HUES6 (cell line): ENCODE data around the gene RERG.

Experiments
- H3K27ac ChIP-seq: 2 replicates; pipeline ENCODE4 v1.7.0; 2013; ENCODE audit warnings: low read depth, mild to moderate bottlenecking, low read length, inconsistent platforms
- H3K27me3 ChIP-seq: 2 replicates; pipeline ENCODE4 v1.6.1; 2013; ENCODE audit warnings: low read length; ENCODE audit not compliant: control insufficient read depth, insufficient read depth
- H3K36me3 ChIP-seq: 2 replicates; pipeline ENCODE4 v1.6.1; 2013; ENCODE audit warnings: low read length; ENCODE audit not compliant: control insufficient read depth, insufficient read depth
- H3K4me1 ChIP-seq: 2 replicates; pipeline ENCODE4 v1.6.1; 2013; ENCODE audit warnings: low read length; ENCODE audit not compliant: control insufficient read depth, insufficient read depth
- H3K4me3 ChIP-seq: 2 replicates; pipeline ENCODE4 v1.5.1; 2013; ENCODE audit warnings: low read depth, low read length
- H3K9ac ChIP-seq: one replicate; pipeline ENCODE4 v1.6.1; 2013; ENCODE audit warnings: mild to moderate bottlenecking, low read length
- H3K9me3 ChIP-seq: 2 replicates; pipeline ENCODE4 v1.6.1; 2013; ENCODE audit warnings: low read depth, low read length; ENCODE audit not compliant: control insufficient read depth, insufficient read depth

RERG gene

GRCh38 chr12:15131431-15131830 lies 89.8 kb downstream of the RERG start:
- no peak overlapping the region for H3K4me3 ChIP-seq
- H3K27ac ChIP-seq, result no peak overlapping the region
- no peaks in the 10 kb centered on the region for H3K27me3 ChIP-seq
- H3K9ac ChIP-seq, result no peak overlapping the region
- H3K4me1 ChIP-seq, result no peaks in the 10 kb centered on the region
- H3K9me3 ChIP-seq, result no peaks in the 10 kb centered on the region
- no peaks in the 10 kb centered on the region for H3K36me3 ChIP-seq

GRCh38 chr12:15130541-15130940 lies 90.7 kb downstream of the RERG start:
- no peak overlapping the region for H3K27ac ChIP-seq
- no peaks in the 10 kb centered on the region for H3K27me3 ChIP-seq
- H3K4me1 ChIP-seq, result no peaks in the 10 kb centered on the region
- no peak overlapping the region for H3K4me3 ChIP-seq
- H3K36me3 ChIP-seq, result no peaks in the 10 kb centered on the region
- H3K9me3 ChIP-seq, result no peaks in the 10 kb centered on the region
- H3K9ac ChIP-seq, result no peak overlapping the region

DNA sequence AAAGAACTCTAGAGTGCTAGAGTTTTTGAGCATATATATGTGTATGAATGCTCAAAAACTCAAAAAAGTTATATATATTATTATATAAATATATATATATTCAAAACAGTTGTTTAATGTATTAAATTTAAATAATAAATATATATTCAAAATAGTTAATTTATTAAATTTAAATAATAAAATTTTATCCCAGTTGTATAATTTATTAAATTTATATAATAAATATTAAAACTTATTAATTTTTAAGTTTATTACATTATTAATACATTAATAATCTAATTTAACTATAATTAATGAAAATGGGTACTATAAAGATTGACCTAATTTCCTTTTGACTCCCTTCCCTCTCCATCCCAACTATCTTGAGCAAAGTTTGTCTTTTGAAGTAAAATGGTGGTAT lies 97.8 kb downstream of the RERG start:
- H3K9me3 ChIP-seq, result no peaks in the 10 kb centered on the region
- H3K4me1 ChIP-seq, result no peaks in the 10 kb centered on the region
- H3K36me3 ChIP-seq, result no peaks in the 10 kb centered on the region
- H3K27me3 ChIP-seq, result no peaks in the 10 kb centered on the region
- H3K27ac ChIP-seq, result no peak overlapping the region
- H3K9ac ChIP-seq, result no peak overlapping the region
- no peak overlapping the region for H3K4me3 ChIP-seq

- Histone ChIP-seq H3K4me3 (no peak overlapping the region), H3K9ac (no peak overlapping the region), H3K4me1 (no peaks in the 10 kb centered on the region), H3K27me3 (no peaks in the 10 kb centered on the region), H3K36me3 (no peaks in the 10 kb centered on the region), H3K27ac (no peak overlapping the region), H3K9me3 (no peaks in the 10 kb centered on the region)
Observed at GRCh38 chr12:15122344-15122743, 98.9 kb downstream of the RERG start.

- H3K4me1 ChIP-seq, result no peaks in the 10 kb centered on the region
- no peaks in the 10 kb centered on the region for H3K9me3 ChIP-seq
- H3K4me3 ChIP-seq, result no peak overlapping the region
- no peaks in the 10 kb centered on the region for H3K27me3 ChIP-seq
- no peaks in the 10 kb centered on the region for H3K36me3 ChIP-seq
- no peak overlapping the region for H3K27ac ChIP-seq
- H3K9ac ChIP-seq, result no peak overlapping the region
Observed at GRCh38 chr12:15118955-15119354, 102.3 kb downstream of the RERG start.

GRCh38 chr12:15116983-15117382 lies 104.2 kb downstream of the RERG start:
- no peak overlapping the region for H3K4me3 ChIP-seq
- no peaks in the 10 kb centered on the region for H3K27me3 ChIP-seq
- H3K27ac ChIP-seq, result no peak overlapping the region
- H3K36me3 ChIP-seq, result no peaks in the 10 kb centered on the region
- H3K9me3 ChIP-seq, result no peaks in the 10 kb centered on the region
- no peaks in the 10 kb centered on the region for H3K4me1 ChIP-seq
- H3K9ac ChIP-seq, result no peak overlapping the region

GRCh38 chr12:15116086-15116485 lies 105.1 kb downstream of the RERG start:
- no peaks in the 10 kb centered on the region for H3K27me3 ChIP-seq
- H3K27ac ChIP-seq, result no peak overlapping the region
- H3K9me3 ChIP-seq, result no peaks in the 10 kb centered on the region
- no peaks in the 10 kb centered on the region for H3K36me3 ChIP-seq
- no peaks in the 10 kb centered on the region for H3K4me1 ChIP-seq
- H3K9ac ChIP-seq, result no peak overlapping the region
- no peak overlapping the region for H3K4me3 ChIP-seq

GRCh38 chr12:15115434-15115833 lies 105.8 kb downstream of the RERG start:
- no peak overlapping the region for H3K4me3 ChIP-seq
- H3K27ac ChIP-seq, result no peak overlapping the region
- H3K9ac ChIP-seq, result no peak overlapping the region
- H3K9me3 ChIP-seq, result no peaks in the 10 kb centered on the region
- H3K4me1 ChIP-seq, result no peaks in the 10 kb centered on the region
- H3K27me3 ChIP-seq, result no peaks in the 10 kb centered on the region
- no peaks in the 10 kb centered on the region for H3K36me3 ChIP-seq

DNA sequence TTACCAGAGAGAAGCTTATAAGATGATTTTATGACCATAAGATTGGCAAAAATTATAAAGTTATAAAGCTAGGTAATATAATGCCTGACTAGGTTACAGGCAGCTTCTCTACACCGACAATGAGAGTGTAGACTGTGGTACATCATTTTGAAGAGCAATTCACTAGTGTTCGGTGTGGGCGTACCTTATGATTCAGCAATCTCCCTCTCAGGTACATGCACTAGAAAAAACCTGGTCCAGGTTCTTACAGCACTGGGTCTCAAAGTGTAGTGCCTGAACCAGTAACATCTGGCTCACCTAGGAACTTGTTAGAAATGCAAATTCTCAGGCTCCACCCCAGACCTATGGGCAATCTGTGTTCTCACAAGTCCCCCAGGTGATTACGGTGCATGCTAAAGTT lies 106.7 kb downstream of the RERG start:
- Histone ChIP-seq H3K9ac (no peak overlapping the region), H3K4me3 (no peak overlapping the region), H3K27me3 (no peaks in the 10 kb centered on the region), H3K9me3 (no peaks in the 10 kb centered on the region), H3K27ac (no peak overlapping the region), H3K4me1 (no peaks in the 10 kb centered on the region), H3K36me3 (no peaks in the 10 kb centered on the region)

DNA sequence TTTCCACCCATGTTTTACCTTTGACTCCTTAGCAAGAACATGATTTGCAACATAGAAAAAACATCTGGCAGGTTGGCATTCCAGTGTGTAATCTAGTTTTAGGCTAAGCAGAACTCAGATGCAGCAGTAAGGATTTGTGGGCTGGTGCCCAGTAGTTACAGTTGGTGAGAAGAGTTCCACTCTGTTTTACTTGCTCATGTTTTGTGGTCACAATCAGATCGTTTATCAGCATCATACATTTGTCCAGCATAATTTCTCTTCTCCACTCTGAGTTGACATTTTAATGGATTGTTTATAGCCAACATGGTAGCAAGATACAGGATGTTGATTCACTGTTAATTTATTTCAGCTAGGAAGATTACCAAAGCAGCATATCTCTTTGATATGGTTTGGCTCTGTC lies 128.4 kb downstream of the RERG start:
- H3K4me1 ChIP-seq, result no peaks in the 10 kb centered on the region
- no peaks in the 10 kb centered on the region for H3K9me3 ChIP-seq
- H3K36me3 ChIP-seq, result no peaks in the 10 kb centered on the region
- no peak overlapping the region for H3K27ac ChIP-seq
- no peaks in the 10 kb centered on the region for H3K27me3 ChIP-seq
- no peak overlapping the region for H3K9ac ChIP-seq
- H3K4me3 ChIP-seq, result no peak overlapping the region

- Histone ChIP-seq H3K4me3 (no peak overlapping the region), H3K36me3 (no peaks in the 10 kb centered on the region), H3K27ac (no peak overlapping the region), H3K9me3 (no peaks in the 10 kb centered on the region), H3K9ac (no peak overlapping the region), H3K27me3 (no peaks in the 10 kb centered on the region), H3K4me1 (no peaks in the 10 kb centered on the region)
Observed at GRCh38 chr12:15090441-15090840, 130.8 kb downstream of the RERG start.

DNA sequence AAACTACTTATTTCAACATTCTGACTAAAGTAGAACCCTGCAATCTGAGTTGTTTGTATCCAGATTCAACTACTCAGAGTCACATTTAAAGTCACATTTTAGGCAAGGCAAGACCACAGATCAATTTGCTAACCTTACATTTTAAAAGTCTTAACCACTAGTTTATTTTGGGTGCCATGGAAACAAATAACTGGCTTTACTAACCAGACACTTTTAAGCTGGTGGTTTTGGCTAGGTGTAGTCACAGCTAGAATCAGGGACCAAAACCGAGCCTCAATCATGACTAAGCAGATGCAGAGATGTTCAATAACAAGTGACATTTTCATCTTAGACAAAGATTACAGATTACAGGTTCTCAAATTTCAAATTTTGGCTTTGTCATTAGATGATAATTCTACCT lies 133.1 kb downstream of the RERG start:
- H3K27me3 ChIP-seq, result no peaks in the 10 kb centered on the region
- no peak overlapping the region for H3K9ac ChIP-seq

More for the DNA sequence above, 133.1 kb downstream of the RERG start:
- no peak overlapping the region for H3K4me3 ChIP-seq
- no peaks in the 10 kb centered on the region for H3K9me3 ChIP-seq
- no peaks in the 10 kb centered on the region for H3K4me1 ChIP-seq
- H3K36me3 ChIP-seq, result no peaks in the 10 kb centered on the region
- no peak overlapping the region for H3K27ac ChIP-seq
